Stomach (tissue), 9 donors: ENCODE data around the gene MYOM1. TPM values are rescaled to one million over a fixed set of nuclear protein-coding genes. Genes with fewer than 3 reads are reported as not detected.
A peak's percentile ranks its signal among the peaks of the same experiment; 100 is the strongest.

Source experiments
- DNase-seq, 2 donors: peaks; one replicate each; pipeline versions ENCODE4 v3.0.0 to v3.0.0-alpha.2; 2013 to 2019
- H3K27ac ChIP-seq, 5 donors: fragments of 200-600 bp in 4 of 5; sonication (generic) in 4 of 5; one replicate each; pipeline ENCODE4 v1.5.1; 2013 to 2019; ENCODE audit warnings: mild to moderate bottlenecking in 1 of 5, moderate library complexity in 1 of 5
- H3K27me3 ChIP-seq, 3 donors: fragments of 200-600 bp; sonication (generic); one replicate each; pipeline ENCODE4 v1.5.1; 2017 to 2019; ENCODE audit warnings: mixed run types in 1 of 3
- H3K36me3 ChIP-seq, 4 donors: fragments of 200-600 bp; sonication (generic); 1 replicate in 3 of 4; 2 replicates in 1 of 4; pipeline ENCODE4 v1.5.1; 2016 to 2019
- H3K4me1 ChIP-seq, 4 donors: fragments of 200-600 bp; sonication (generic); one replicate each; pipeline ENCODE4 v1.5.1; 2016 to 2019
- H3K4me3 ChIP-seq, 4 donors: fragments of 200-600 bp; sonication (generic) in 3 of 4; one replicate each; pipeline ENCODE4 v1.5.1; 2016 to 2019; ENCODE audit warnings: mild to moderate bottlenecking in 1 of 4
- H3K9me3 ChIP-seq, 4 donors: fragments of 200-600 bp; sonication (generic); one replicate each; pipeline ENCODE4 v1.5.1; 2016 to 2019
- EP300 ChIP-seq: sonication (generic); formaldehyde crosslinking; IDR thresholded peaks from one replicate; pipeline ENCODE4 v1.6.1; 2017; ENCODE audit warnings: antibody characterized with exemption
- POLR2A ChIP-seq, 4 donors: fragments of 450-650 bp; IDR thresholded peaks; one replicate each; pipeline ENCODE4 v1.6.1; 2016; ENCODE audit warnings: antibody characterized with exemption in 4 of 4, control low read depth in 2 of 4, mild to moderate bottlenecking in 1 of 4, moderate library complexity in 1 of 4
- POLR2AphosphoS5 ChIP-seq, 3 donors: sonication (generic); formaldehyde crosslinking; IDR thresholded peaks; one replicate each; pipeline ENCODE4 v1.6.1; 2016; ENCODE audit warnings: antibody characterized with exemption in 3 of 3
- WGBS, 5 donors: extraction: QIAGEN DNeasy Blood & Tissue Kit in 3 of 5; methylation state at CpG; one replicate each; pipeline versions ENCODE4 v1.1.5 to v1.1.7; 2013 to 2018; 5-methylcytosine and 5-hydroxymethylcytosine counted together
- intact Hi-C: fragments of 100-400 bp; cut with DNase I; formaldehyde crosslinking; loops from one replicate; pipeline ENCODE4 v1.15.1; 2023; ENCODE audit warnings: low total_unique reads
- polyA plus RNA-seq, 3 donors: library from polyadenylated mRNA; stranded (reverse); fragments of 200-250 nt; gene quantifications; one replicate each; pipeline ENCODE4 v1.2.3, GENCODE V29; 2013
- total RNA-seq, 5 donors: library from RNA; depleted of rRNA; stranded (reverse); fragments of >200 nt; gene quantifications; one replicate each; pipeline versions ENCODE4 v1.1.0 to v1.2.3, GENCODE V29; 2014 to 2016
- TF ChIP-seq, protein P1 (sequence below), 7 experiments: fragments of 450-650 bp in 4 of 7; fragments of 200-600 bp in 3 of 7; sonication (generic) in 3 of 7; IDR thresholded peaks; one replicate each; pipeline ENCODE4 v1.5.1; 2016 to 2019; ENCODE audit warnings: antibody characterized with exemption in 7 of 7, control low read depth in 2 of 7, mild to moderate bottlenecking in 1 of 7
- donor health status: healthy with polysubstance abuse.
- donor health status: Bipolar disorder and iron deficiency.
- donor health status: healthy.

MYOM1 gene
- total and polyA plus RNA-seq, 8 donors, result 1.2 to 37.9 (median 3.5) TPM

- peaks cover 35 to 72% (median 52%) of the 10 kb centered on the region in 4 donors for H3K4me1 ChIP-seq
- WGBS, 5 donors, result 0 to 1% (median 0%) methylated on average over 11 to 22 of the region's 22 CpGs
Observed at GRCh38 chr18:3248062-3248657, 28.4 kb upstream of the MYOM1 start.

GRCh38 chr18:3247240-3248061, 27.7 kb upstream of the MYOM1 start, which contains the start of gene MYL12A:
TSS of gene MYL12A (plus strand) at chr18:3247801. CDS start at chr18:3253248, 5,447 bp downstream.
- Histone ChIP-seq H3K36me3 (peaks cover 0 to 13% (median 7%) of the 10 kb centered on the region in 4 donors), H3K27ac (peak within 1 kb of the TSS; percentile 96 to 100 (median 99)), H3K9me3 (no peaks in the 10 kb centered on the region), H3K27me3 (no peaks in the 10 kb centered on the region), H3K4me3 (peak within 1 kb of the TSS; percentile 56 to 89 (median 78)), H3K4me1 (peaks cover 29 to 65% (median 45%) of the 10 kb centered on the region in 4 donors)
- TF ChIP-seq POLR2AphosphoS5 (IDR thresholded peaks at IDR 0.05), result peak; percentile 89 to 99 (median 97)
- no peak for TF ChIP-seq EP300
- peak in 2 of 4 donors; percentile 83 to 92 for TF ChIP-seq POLR2A (IDR thresholded peaks at IDR 0.05)
- WGBS, 5 donors, result 0 to 2% (median 1%) methylated on average over 40 to 65 of the region's 65 CpGs
- peak; percentile 98 to 99 for DNase-seq
- intact Hi-C loops, result no loop called here

More at GRCh38 chr18:3248062-3248657, 28.4 kb upstream of the MYOM1 start:
- peak overlapping the region; percentile 96 to 100 (median 99) for H3K27ac ChIP-seq
- no peaks in the 10 kb centered on the region for H3K27me3 ChIP-seq
- intact Hi-C loops, result no loop called here
- H3K4me3 ChIP-seq, result peak overlapping the region; percentile 56 to 89 (median 78)
- peaks cover 2 to 15% (median 9%) of the 10 kb centered on the region in 4 donors for H3K36me3 ChIP-seq
- TF ChIP-seq, protein P1, sequence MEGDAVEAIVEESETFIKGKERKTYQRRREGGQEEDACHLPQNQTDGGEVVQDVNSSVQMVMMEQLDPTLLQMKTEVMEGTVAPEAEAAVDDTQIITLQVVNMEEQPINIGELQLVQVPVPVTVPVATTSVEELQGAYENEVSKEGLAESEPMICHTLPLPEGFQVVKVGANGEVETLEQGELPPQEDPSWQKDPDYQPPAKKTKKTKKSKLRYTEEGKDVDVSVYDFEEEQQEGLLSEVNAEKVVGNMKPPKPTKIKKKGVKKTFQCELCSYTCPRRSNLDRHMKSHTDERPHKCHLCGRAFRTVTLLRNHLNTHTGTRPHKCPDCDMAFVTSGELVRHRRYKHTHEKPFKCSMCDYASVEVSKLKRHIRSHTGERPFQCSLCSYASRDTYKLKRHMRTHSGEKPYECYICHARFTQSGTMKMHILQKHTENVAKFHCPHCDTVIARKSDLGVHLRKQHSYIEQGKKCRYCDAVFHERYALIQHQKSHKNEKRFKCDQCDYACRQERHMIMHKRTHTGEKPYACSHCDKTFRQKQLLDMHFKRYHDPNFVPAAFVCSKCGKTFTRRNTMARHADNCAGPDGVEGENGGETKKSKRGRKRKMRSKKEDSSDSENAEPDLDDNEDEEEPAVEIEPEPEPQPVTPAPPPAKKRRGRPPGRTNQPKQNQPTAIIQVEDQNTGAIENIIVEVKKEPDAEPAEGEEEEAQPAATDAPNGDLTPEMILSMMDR (IDR thresholded peaks at IDR 0.05), result no peak
- TF ChIP-seq POLR2A (IDR thresholded peaks at IDR 0.05) (no peak), EP300 (no peak), POLR2AphosphoS5 (IDR thresholded peaks at IDR 0.05) (no peak)
- no peaks in the 10 kb centered on the region for H3K9me3 ChIP-seq
- peak in 1 of 2 donors; percentile 83 for DNase-seq

DNA sequence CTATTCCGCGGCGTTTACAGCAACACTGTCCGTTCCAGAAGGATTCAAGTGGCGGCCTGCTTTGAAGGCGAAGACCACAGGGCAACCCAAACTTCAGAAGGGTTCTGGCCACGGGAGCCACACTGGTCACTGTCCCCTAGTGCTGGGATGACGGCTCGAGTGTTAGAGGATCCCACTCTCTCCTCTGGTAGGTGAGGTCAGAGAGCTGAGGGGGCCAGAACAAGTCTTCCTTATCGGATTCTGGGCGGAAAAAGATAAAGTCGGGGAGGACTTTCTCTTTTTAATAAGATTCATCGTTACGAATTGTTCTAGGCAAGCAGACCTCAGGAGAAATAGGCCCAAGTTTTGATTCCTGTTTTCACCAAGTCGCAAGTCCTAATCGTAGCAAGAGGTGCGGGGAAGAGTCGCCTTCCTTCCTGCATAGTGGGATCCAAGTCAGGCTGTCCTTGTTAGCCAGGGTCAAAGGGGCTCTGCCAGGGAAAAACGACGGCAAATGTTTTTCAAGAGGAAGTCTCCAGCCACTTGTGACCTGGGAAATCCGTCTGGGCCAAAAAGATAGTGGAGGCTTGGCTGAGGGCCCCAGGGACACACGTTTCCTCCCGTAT, 27.0 kb upstream of the MYOM1 start:
- Histone ChIP-seq H3K27me3 (no peaks in the 10 kb centered on the region), H3K4me1 (peaks cover 22 to 58% (median 41%) of the 10 kb centered on the region in 4 donors), H3K27ac (peak overlapping the region; percentile 96 to 100 (median 99)), H3K36me3 (peaks cover under 1 to 13% (median 8%) of the 10 kb centered on the region in 4 donors), H3K9me3 (peaks cover 0 to under 1% (median 0%) of the 10 kb centered on the region in 4 donors), H3K4me3 (peak overlapping the region; percentile 56 to 89 (median 78))
- intact Hi-C loops, result no loop called here
- DNase-seq, result peak in 1 of 2 donors; percentile 67
- peak in 1 of 4 donors; percentile 66 for TF ChIP-seq POLR2A (IDR thresholded peaks at IDR 0.05)
- no peak for TF ChIP-seq POLR2AphosphoS5 (IDR thresholded peaks at IDR 0.05)
- 15 to 31% (median 25%) methylated on average over 23 of the region's 23 CpGs for WGBS, 5 donors

GRCh38 chr18:3245853-3246634, 26.3 kb upstream of the MYOM1 start:
- intact Hi-C loops, result no loop called here
- WGBS, 5 donors, result 5 to 10% (median 8%) methylated on average over 28 to 29 of the region's 29 CpGs
- H3K9me3 ChIP-seq, result peaks cover 0 to 7% (median 3%) of the 10 kb centered on the region in 4 donors

More at GRCh38 chr18:3245853-3246634, 26.3 kb upstream of the MYOM1 start:
- peaks cover 7 to 13% (median 9%) of the 10 kb centered on the region in 4 donors for H3K36me3 ChIP-seq
- H3K4me1 ChIP-seq, result peaks cover 15 to 51% (median 34%) of the 10 kb centered on the region in 4 donors
- no peaks in the 10 kb centered on the region for H3K27me3 ChIP-seq
- TF ChIP-seq, protein P1 (IDR thresholded peaks at IDR 0.05), result peak in 6 of 7 experiments; percentile 38 to 97 (median 94)
- TF ChIP-seq EP300 (no peak), POLR2A (IDR thresholded peaks at IDR 0.05) (no peak), POLR2AphosphoS5 (IDR thresholded peaks at IDR 0.05) (peak; percentile 25 to 81 (median 52))
- peak overlapping the region; percentile 56 to 89 (median 78) for H3K4me3 ChIP-seq
- peak; percentile 91 to 97 for DNase-seq
- H3K27ac ChIP-seq, result peak overlapping the region; percentile 96 to 100 (median 99)
